CD4-positive, alpha-beta T cell treated with Interleukin-17A for 4 hours (primary cell): ENCODE measurements around the gene TECTA.
"Not testable (repeated sequence)": the region's sequence is repeated elsewhere in the genome, so short reads cannot be mapped to it uniquely, and the experiment has no call there.

Source experiments
- DNase-seq: peaks from one replicate; pipeline ENCODE4 v3.0.0-alpha.2; 2020; ENCODE audit warnings: mixed read lengths

Gene TECTA

GRCh38 chr11:121091492-121092152 is 9.4 kb upstream of the TECTA start:
- DNase-seq: no peak

GRCh38 chr11:121095561-121095960 is 5.5 kb upstream of the TECTA start:
- no peak for DNase-seq

- DNase-seq: no peak
These were observed 1.7 kb upstream of the TECTA start for GRCh38 chr11:121099364-121099763.

- DNase-seq: no peak
These were observed 1.2 kb upstream of the TECTA start for GRCh38 chr11:121099885-121100284.

DNA sequence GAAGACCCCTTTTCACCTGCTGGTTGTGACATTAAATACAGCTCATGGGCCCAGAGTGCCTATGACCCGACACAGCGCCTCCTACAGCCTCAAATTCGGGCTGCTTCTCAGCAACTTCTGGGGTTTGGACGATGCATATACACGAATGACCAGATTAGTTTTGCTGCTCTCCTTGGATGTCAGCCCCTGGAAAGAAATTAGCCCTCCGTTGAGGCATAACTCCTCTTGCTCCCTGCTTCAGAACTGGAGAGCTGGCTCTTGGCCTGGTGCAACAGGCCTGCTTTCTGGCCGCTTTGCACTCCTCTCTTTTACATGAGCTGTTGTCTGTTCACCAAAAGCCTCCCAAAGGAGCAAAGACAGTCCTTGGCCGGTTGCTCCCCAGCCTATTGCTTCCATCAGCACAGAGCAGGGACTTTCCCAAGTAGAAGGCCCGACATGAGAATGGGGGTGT is 3.3 kb downstream of the TECTA start:
- DNase-seq: no peak

- no peak for DNase-seq
These were observed 4.0 kb downstream of the TECTA start for GRCh38 chr11:121105063-121105480.

GRCh38 chr11:121105481-121106195 is 4.6 kb downstream of the TECTA start:
- DNase-seq: no peak

DNA sequence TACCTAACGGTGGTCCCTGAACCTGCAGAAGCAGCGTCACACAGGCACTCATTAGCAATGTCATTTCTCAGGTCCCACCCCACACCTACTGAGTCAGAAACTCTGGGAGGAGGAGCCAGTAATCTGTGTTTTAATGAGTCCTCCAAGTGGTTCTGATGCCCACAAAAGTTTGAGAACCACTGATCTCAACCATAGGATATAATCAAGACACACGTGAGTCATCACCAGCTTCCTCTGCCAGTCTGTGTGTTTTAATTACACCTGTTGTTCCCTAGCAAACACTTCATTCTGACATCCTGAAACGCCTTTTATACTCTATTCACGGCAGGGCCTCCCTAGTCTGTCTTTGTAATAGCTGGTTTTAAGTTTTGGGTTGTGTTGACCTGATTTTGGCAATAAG is 5.8 kb downstream of the TECTA start:
- no peak for DNase-seq

GRCh38 chr11:121108413-121108812 is 7.4 kb downstream of the TECTA start:
- no peak for DNase-seq

DNA sequence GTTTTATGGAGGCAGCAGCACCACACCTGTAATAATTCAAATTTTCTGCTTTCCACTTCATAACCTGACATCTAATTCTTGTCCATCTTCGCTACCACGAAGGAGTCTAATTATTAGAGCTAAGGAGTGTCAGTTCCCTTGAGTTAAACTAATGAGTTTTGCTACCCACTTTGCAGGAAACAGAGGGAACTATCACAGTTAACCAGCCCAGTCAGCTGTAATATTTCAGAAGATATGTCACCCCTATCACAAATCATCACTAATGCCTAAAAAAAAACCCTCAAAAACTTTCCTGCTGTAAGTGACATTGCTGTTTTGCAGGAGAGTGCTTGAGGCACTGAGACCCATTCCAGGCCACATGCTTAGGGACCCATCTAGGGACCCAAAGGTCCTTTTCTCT is 8.4 kb downstream of the TECTA start:
- no peak for DNase-seq

- DNase-seq: no peak
These were observed 9.0 kb downstream of the TECTA start for GRCh38 chr11:121109916-121110586.

- DNase-seq: no peak
These were observed 10.1 kb downstream of the TECTA start for GRCh38 chr11:121110871-121111724.

GRCh38 chr11:121112498-121113455 is 11.7 kb downstream of the TECTA start:
- DNase-seq: peak; percentile 35

DNA sequence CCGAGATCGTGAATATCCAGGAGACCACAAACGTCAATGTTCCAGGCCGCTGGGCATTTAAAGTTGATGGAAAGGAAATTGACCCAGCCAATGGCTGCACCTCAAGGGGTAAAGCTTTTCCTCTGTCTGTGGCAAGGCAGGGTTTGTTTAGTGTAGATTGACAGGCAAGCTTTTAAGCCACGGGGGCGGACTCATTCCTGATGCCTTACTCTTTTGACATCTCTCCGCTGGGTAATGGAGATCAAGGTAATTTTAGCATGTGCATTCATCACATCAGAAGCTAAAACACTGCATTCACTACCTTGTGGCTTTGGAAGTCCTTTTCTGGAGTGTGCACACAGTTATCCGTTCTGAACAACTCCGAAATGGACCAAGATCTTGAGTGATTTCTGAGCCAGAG is 12.6 kb downstream of the TECTA start:
- DNase-seq: no peak

DNA sequence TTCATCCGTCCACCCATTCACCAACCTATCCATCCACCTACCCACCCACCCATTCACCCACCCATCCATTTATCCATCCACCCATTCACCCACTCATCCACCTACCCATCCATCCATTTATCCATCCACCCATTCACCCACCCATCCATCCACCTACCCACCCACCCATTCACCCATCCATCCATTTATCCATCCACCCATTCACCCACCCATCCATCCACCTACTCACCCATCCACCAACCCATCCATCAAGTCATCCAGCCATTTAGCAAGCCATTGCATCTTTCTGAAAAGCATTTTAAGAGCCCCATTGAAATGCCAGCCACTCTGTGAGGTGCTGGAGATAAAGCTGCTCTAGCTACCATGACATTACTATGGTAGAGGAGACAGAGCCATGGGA is 14.0 kb downstream of the TECTA start:
- not testable (repeated sequence) for DNase-seq

DNA sequence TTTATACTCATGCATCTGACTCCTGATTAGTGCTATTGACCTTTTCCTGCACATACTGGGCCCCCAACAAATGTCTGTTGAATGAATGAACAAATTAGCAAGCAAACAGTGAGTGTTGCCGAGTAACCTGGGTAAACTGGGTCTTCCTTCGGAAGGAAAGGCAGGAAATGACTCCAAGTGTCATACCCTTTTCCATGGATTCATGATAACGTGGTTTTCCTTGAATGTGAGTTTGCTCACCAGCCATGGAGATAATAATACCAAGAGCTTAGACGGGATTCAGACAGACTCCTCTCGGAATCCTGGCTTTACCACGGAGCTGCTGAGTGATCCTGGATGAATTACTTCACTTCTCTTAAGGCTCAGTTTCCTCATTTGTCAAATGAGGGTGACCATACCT is 16.7 kb downstream of the TECTA start:
- no peak for DNase-seq

GRCh38 chr11:121119440-121119839 is 18.4 kb downstream of the TECTA start:
- no peak for DNase-seq

DNA sequence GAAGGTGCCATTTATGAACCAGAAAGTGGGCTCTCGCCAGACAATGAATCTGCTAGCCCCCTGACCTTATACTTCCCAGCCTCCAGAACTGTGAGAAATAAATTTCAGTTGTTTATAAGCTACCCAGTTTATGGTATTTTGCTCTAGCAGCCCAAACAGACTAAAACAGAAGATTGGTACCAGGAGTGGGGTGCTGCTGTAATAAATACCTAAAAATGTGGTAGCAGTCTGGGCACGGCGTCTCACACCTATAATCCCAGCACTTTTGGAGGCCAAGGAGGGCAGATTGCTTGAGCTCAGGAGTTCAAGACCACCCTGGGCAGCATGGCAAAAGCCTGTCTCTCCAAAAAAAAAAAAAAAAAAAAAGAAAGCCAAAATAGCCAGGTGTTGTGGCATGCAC is 21.3 kb downstream of the TECTA start:
- no peak for DNase-seq

- DNase-seq: no peak
These were observed 22.5 kb downstream of the TECTA start for GRCh38 chr11:121123496-121124069.

GRCh38 chr11:121127809-121128208 is 26.8 kb downstream of the TECTA start:
- DNase-seq: no peak
